ENCODE results near the gene ERVK3-1.

DNA sequence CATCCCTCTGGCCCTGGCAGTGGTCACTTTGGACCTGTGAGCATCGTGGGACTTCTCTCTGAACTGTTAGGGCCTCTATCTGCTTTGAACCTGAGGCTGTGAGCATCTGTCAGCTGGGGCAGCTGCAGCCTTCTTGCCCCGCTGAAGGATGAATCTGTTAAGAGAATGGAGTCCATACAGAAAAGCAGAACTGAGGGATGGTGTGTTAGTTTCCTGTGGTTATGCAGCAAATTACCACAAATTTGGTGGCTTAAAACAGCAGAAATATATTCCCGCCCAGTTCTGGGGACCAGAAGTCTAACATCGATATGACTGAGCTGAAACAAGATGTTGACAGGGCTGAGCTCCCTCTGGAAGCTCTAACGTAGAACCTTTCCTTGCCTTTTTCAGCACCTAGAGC lies 59.0 kb downstream of the ERVK3-1 start:
- TF ChIP-seq, protein P1, sequence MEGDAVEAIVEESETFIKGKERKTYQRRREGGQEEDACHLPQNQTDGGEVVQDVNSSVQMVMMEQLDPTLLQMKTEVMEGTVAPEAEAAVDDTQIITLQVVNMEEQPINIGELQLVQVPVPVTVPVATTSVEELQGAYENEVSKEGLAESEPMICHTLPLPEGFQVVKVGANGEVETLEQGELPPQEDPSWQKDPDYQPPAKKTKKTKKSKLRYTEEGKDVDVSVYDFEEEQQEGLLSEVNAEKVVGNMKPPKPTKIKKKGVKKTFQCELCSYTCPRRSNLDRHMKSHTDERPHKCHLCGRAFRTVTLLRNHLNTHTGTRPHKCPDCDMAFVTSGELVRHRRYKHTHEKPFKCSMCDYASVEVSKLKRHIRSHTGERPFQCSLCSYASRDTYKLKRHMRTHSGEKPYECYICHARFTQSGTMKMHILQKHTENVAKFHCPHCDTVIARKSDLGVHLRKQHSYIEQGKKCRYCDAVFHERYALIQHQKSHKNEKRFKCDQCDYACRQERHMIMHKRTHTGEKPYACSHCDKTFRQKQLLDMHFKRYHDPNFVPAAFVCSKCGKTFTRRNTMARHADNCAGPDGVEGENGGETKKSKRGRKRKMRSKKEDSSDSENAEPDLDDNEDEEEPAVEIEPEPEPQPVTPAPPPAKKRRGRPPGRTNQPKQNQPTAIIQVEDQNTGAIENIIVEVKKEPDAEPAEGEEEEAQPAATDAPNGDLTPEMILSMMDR (IDR thresholded peaks at IDR 0.05) = no peak
- no peak for TF ChIP-seq POLR2AphosphoS5 (IDR thresholded peaks at IDR 0.05)
- TF ChIP-seq POLR2A (IDR thresholded peaks at IDR 0.05) = no peak
- no peak for TF ChIP-seq EP300 (IDR thresholded peaks at IDR 0.05)
